ENCODE data around the gene FHOD3.

GRCh38 chr18:36386150-36386920 is 88.8 kb downstream of the FHOD3 start:
- TF ChIP-seq POLR2A (IDR thresholded peaks at IDR 0.05; ENCODE audit: low read depth, low read length) (no peak), TAF1 (IDR thresholded peaks at IDR 0.05; ENCODE audit: borderline replicate concordance, low read depth, low read length) (no peak), POLR2AphosphoS5 (IDR thresholded peaks at IDR 0.05; ENCODE audit: low read depth, low read length) (no peak)

Data from GM12892 (cell line).